ENCODE data around the gene MYL12A. TPM values are rescaled to one million over a fixed set of nuclear protein-coding genes. Genes with fewer than 3 reads are reported as not detected.
"Not testable (repeated sequence)": the region's sequence is repeated elsewhere in the genome, so short reads cannot be mapped to it uniquely, and the experiment has no call there.

Gene MYL12A
- total RNA-seq: 100 to 1,000 TPM; 306 to 544 (median 331) TPM

GRCh38 chr18:3247240-3248061 is at the start of gene MYL12A:
MYL12A (plus strand) TSS chr18:3247801; CDS start chr18:3253248, 5,447 bp downstream.
- H3K4me3 ChIP-seq (replicated peaks in 1 of 3): peak within 1 kb of the TSS; percentile 72 to 98 (median 96)
- peaks cover 5 to 26% of the 10 kb centered on the region in 2 donors for H3K4me1 ChIP-seq
- peaks cover 0 to 5% of the 10 kb centered on the region in 2 donors for H3K36me3 ChIP-seq
- H3K27me3 ChIP-seq: no peaks in the 10 kb centered on the region
- 0% methylated on average over 45 to 55 of the region's 65 CpGs for WGBS, 2 donors
- peak within 1 kb of the TSS; percentile 97 to 100 (median 99) for H3K27ac ChIP-seq
- no peak for TF ChIP-seq CTCF (IDR thresholded peaks at IDR 0.05)
- peak; percentile 88 to 95 for TF ChIP-seq POLR2A (IDR thresholded peaks at IDR 0.05)
- H3K9me3 ChIP-seq: no peaks in the 10 kb centered on the region
- intact Hi-C loops (cut with DNase I): loop anchor here (10.0 kb wide), 1 partner anchor 233 kb away; the partner anchor contains the start of gene LPIN2
- DNase-seq: peak; percentile 99

GRCh38 chr18:3198260-3198860 is 49.2 kb upstream of the MYL12A start:
- intact Hi-C loops (cut with DNase I); H3K36me3 ChIP-seq; H3K27me3 ChIP-seq; H3K27ac ChIP-seq; H3K4me3 ChIP-seq (replicated peaks in 1 of 3); H3K9me3 ChIP-seq; DNase-seq; H3K4me1 ChIP-seq: not testable (repeated sequence)
- WGBS, 2 donors: 94 to 95% methylated on average over 11 of the region's 11 CpGs

- TF ChIP-seq POLR2A (IDR thresholded peaks at IDR 0.05) (no peak), CTCF (IDR thresholded peaks at IDR 0.05) (no peak)
- intact Hi-C loops (cut with DNase I): no loop called here
- H3K4me1 ChIP-seq: no peaks in the 10 kb centered on the region
- H3K9me3 ChIP-seq: no peaks in the 10 kb centered on the region
- no peak overlapping the region for H3K4me3 ChIP-seq (replicated peaks in 1 of 3)
- no peak overlapping the region for H3K27ac ChIP-seq
- no peaks in the 10 kb centered on the region for H3K36me3 ChIP-seq
- H3K27me3 ChIP-seq: no peaks in the 10 kb centered on the region
- 91 to 94% methylated on average over 2 of the region's 2 CpGs for WGBS, 2 donors
- no peak for DNase-seq
Measured at GRCh38 chr18:3199942-3200645, 47.5 kb upstream of the MYL12A start.

GRCh38 chr18:3205239-3205638 is 42.4 kb upstream of the MYL12A start:
- intact Hi-C loops (cut with DNase I): no loop called here
- TF ChIP-seq CTCF (IDR thresholded peaks at IDR 0.05): no peak
- no peak for TF ChIP-seq POLR2A (IDR thresholded peaks at IDR 0.05)
- DNase-seq: no peak

GRCh38 chr18:3207565-3207964 is 40.0 kb upstream of the MYL12A start:
- no peaks in the 10 kb centered on the region for H3K9me3 ChIP-seq
- no peaks in the 10 kb centered on the region for H3K27me3 ChIP-seq
- no peak overlapping the region for H3K4me3 ChIP-seq (replicated peaks in 1 of 3)
- H3K27ac ChIP-seq: no peak overlapping the region
- DNase-seq: no peak
- H3K36me3 ChIP-seq: no peaks in the 10 kb centered on the region
- TF ChIP-seq CTCF (IDR thresholded peaks at IDR 0.05) (no peak), POLR2A (IDR thresholded peaks at IDR 0.05) (no peak)
- 71 to 86% methylated on average over 2 of the region's 2 CpGs for WGBS, 2 donors
- H3K4me1 ChIP-seq: peaks cover 0 to 8% of the 10 kb centered on the region in 2 donors
- intact Hi-C loops (cut with DNase I): no loop called here

More at GRCh38 chr18:3205239-3205638, 42.4 kb upstream of the MYL12A start:
- H3K4me3 ChIP-seq (replicated peaks in 1 of 3): no peak overlapping the region
- no peaks in the 10 kb centered on the region for H3K27me3 ChIP-seq
- no peaks in the 10 kb centered on the region for H3K9me3 ChIP-seq
- H3K27ac ChIP-seq: no peak overlapping the region
- no peaks in the 10 kb centered on the region for H3K4me1 ChIP-seq
- H3K36me3 ChIP-seq: no peaks in the 10 kb centered on the region

Data from thyroid gland (tissue), 4 donors.